ENCODE results near the gene PDRG1.

- no peak for TF ChIP-seq CTCF (IDR thresholded peaks at IDR 0.05)
- TF ChIP-seq, protein P1, sequence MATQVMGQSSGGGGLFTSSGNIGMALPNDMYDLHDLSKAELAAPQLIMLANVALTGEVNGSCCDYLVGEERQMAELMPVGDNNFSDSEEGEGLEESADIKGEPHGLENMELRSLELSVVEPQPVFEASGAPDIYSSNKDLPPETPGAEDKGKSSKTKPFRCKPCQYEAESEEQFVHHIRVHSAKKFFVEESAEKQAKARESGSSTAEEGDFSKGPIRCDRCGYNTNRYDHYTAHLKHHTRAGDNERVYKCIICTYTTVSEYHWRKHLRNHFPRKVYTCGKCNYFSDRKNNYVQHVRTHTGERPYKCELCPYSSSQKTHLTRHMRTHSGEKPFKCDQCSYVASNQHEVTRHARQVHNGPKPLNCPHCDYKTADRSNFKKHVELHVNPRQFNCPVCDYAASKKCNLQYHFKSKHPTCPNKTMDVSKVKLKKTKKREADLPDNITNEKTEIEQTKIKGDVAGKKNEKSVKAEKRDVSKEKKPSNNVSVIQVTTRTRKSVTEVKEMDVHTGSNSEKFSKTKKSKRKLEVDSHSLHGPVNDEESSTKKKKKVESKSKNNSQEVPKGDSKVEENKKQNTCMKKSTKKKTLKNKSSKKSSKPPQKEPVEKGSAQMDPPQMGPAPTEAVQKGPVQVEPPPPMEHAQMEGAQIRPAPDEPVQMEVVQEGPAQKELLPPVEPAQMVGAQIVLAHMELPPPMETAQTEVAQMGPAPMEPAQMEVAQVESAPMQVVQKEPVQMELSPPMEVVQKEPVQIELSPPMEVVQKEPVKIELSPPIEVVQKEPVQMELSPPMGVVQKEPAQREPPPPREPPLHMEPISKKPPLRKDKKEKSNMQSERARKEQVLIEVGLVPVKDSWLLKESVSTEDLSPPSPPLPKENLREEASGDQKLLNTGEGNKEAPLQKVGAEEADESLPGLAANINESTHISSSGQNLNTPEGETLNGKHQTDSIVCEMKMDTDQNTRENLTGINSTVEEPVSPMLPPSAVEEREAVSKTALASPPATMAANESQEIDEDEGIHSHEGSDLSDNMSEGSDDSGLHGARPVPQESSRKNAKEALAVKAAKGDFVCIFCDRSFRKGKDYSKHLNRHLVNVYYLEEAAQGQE (IDR thresholded peaks at IDR 0.05), result no peak
- TF ChIP-seq KDM5A (IDR thresholded peaks at IDR 0.05), result no peak
- no peak for TF ChIP-seq MYC (IDR thresholded peaks at IDR 0.05; ENCODE audit: borderline replicate concordance, low read length)
- TF ChIP-seq BHLHE40 (IDR thresholded peaks at IDR 0.05; ENCODE audit: low read depth, low read length), result no peak
- TF ChIP-seq, protein P2, sequence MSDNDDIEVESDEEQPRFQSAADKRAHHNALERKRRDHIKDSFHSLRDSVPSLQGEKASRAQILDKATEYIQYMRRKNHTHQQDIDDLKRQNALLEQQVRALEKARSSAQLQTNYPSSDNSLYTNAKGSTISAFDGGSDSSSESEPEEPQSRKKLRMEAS (IDR thresholded peaks at IDR 0.05), result no peak
Observed at GRCh38 chr20:31975874-31976273, 24.0 kb upstream of the PDRG1 start.
